H7 (cell line): ENCODE data around the gene PPP3CA. TPM values are rescaled to one million over a fixed set of nuclear protein-coding genes. Genes with fewer than 3 reads are reported as not detected.

Experiments used
- DNase-seq: peaks from one replicate; pipeline ENCODE4 v3.0.0; 2012
- H3K27me3 ChIP-seq: 2 replicates; pipeline ENCODE4 v1.6.0; 2011; ENCODE audit warnings: mild to moderate bottlenecking, low read length; ENCODE audit not compliant: control insufficient read depth, insufficient read depth
- H3K36me3 ChIP-seq: replicated peaks from 2 replicates; pipeline ENCODE4 v1.5.1; 2011; ENCODE audit warnings: low read length; ENCODE audit not compliant: control insufficient read depth, insufficient read depth
- H3K4me3 ChIP-seq: 2 replicates; pipeline ENCODE4 v1.5.1; 2011; ENCODE audit warnings: low read depth, mild to moderate bottlenecking, control low read depth, low read length, moderate library complexity; ENCODE audit not compliant: insufficient read depth
- total RNA-seq: library from RNA; depleted of rRNA; stranded (reverse); fragments of >200 nt; shearing (Covaris generic); gene quantifications from 2 replicates; pipeline ENCODE4 v1.2.3, GENCODE V29; 2014

The PPP3CA gene
- total RNA-seq, 1 experiment from 2014 or later = 31.4 TPM

GRCh38 chr4:101265816-101266172 lies 81.5 kb downstream of the PPP3CA start:
- H3K36me3 ChIP-seq = no peaks in the 10 kb centered on the region
- DNase-seq = no peak
- no peaks in the 10 kb centered on the region for H3K27me3 ChIP-seq
- no peak overlapping the region for H3K4me3 ChIP-seq

GRCh38 chr4:101264993-101265815 lies 82.1 kb downstream of the PPP3CA start:
- H3K27me3 ChIP-seq = no peaks in the 10 kb centered on the region
- H3K4me3 ChIP-seq = no peak overlapping the region
- no peak for DNase-seq
- H3K36me3 ChIP-seq = no peaks in the 10 kb centered on the region

GRCh38 chr4:101264512-101264911 lies 82.8 kb downstream of the PPP3CA start:
- Histone ChIP-seq H3K27me3 (no peaks in the 10 kb centered on the region), H3K36me3 (no peaks in the 10 kb centered on the region), H3K4me3 (no peak overlapping the region)
- no peak for DNase-seq

- no peak for DNase-seq
- Histone ChIP-seq H3K4me3 (no peak overlapping the region), H3K27me3 (no peaks in the 10 kb centered on the region), H3K36me3 (no peaks in the 10 kb centered on the region)
Observed at GRCh38 chr4:101262683-101263082, 84.6 kb downstream of the PPP3CA start.

- Histone ChIP-seq H3K4me3 (no peak overlapping the region), H3K36me3 (no peaks in the 10 kb centered on the region)
- DNase-seq = no peak
Observed at GRCh38 chr4:101259876-101260275, 87.5 kb downstream of the PPP3CA start.

GRCh38 chr4:101258883-101259282 lies 88.4 kb downstream of the PPP3CA start:
- no peaks in the 10 kb centered on the region for H3K36me3 ChIP-seq
- H3K4me3 ChIP-seq = no peak overlapping the region
- no peak for DNase-seq
- no peaks in the 10 kb centered on the region for H3K27me3 ChIP-seq

More at GRCh38 chr4:101259876-101260275, 87.5 kb downstream of the PPP3CA start:
- H3K27me3 ChIP-seq = no peaks in the 10 kb centered on the region

- H3K27me3 ChIP-seq = no peaks in the 10 kb centered on the region
- no peak for DNase-seq
- H3K36me3 ChIP-seq = no peaks in the 10 kb centered on the region
- H3K4me3 ChIP-seq = no peak overlapping the region
Observed at GRCh38 chr4:101256222-101256621, 91.1 kb downstream of the PPP3CA start.

- no peaks in the 10 kb centered on the region for H3K36me3 ChIP-seq
- DNase-seq = no peak
- H3K4me3 ChIP-seq = no peak overlapping the region
- H3K27me3 ChIP-seq = no peaks in the 10 kb centered on the region
Observed at GRCh38 chr4:101254776-101255175, 92.5 kb downstream of the PPP3CA start.

- DNase-seq = no peak
- no peaks in the 10 kb centered on the region for H3K36me3 ChIP-seq
- no peak overlapping the region for H3K4me3 ChIP-seq
- no peaks in the 10 kb centered on the region for H3K27me3 ChIP-seq
Observed at GRCh38 chr4:101253121-101253520, 94.2 kb downstream of the PPP3CA start.

GRCh38 chr4:101252721-101253120 lies 94.6 kb downstream of the PPP3CA start:
- H3K4me3 ChIP-seq = no peak overlapping the region
- no peaks in the 10 kb centered on the region for H3K36me3 ChIP-seq
- no peak for DNase-seq
- H3K27me3 ChIP-seq = no peaks in the 10 kb centered on the region

- no peak for DNase-seq
- Histone ChIP-seq H3K4me3 (no peak overlapping the region), H3K27me3 (no peaks in the 10 kb centered on the region), H3K36me3 (no peaks in the 10 kb centered on the region)
Observed at GRCh38 chr4:101251261-101251660, 96.1 kb downstream of the PPP3CA start.

GRCh38 chr4:101244349-101244748 lies 103.0 kb downstream of the PPP3CA start:
- no peaks in the 10 kb centered on the region for H3K27me3 ChIP-seq
- no peak overlapping the region for H3K4me3 ChIP-seq
- no peaks in the 10 kb centered on the region for H3K36me3 ChIP-seq
- DNase-seq = peak; percentile 6

- no peak overlapping the region for H3K4me3 ChIP-seq
- H3K27me3 ChIP-seq = no peaks in the 10 kb centered on the region
- H3K36me3 ChIP-seq = no peaks in the 10 kb centered on the region
- DNase-seq = no peak
Observed at GRCh38 chr4:101242441-101242840, 104.9 kb downstream of the PPP3CA start.

- Histone ChIP-seq H3K4me3 (no peak overlapping the region), H3K36me3 (no peaks in the 10 kb centered on the region), H3K27me3 (no peaks in the 10 kb centered on the region)
- DNase-seq = no peak
Observed at GRCh38 chr4:101240099-101240498, 107.2 kb downstream of the PPP3CA start.

GRCh38 chr4:101239665-101240064 lies 107.7 kb downstream of the PPP3CA start:
- H3K36me3 ChIP-seq = no peaks in the 10 kb centered on the region
- H3K4me3 ChIP-seq = no peak overlapping the region
- no peak for DNase-seq
- no peaks in the 10 kb centered on the region for H3K27me3 ChIP-seq

- no peak for DNase-seq
Observed at GRCh38 chr4:101238706-101239105, 108.6 kb downstream of the PPP3CA start.

More at GRCh38 chr4:101238706-101239105, 108.6 kb downstream of the PPP3CA start:
- Histone ChIP-seq H3K4me3 (no peak overlapping the region), H3K36me3 (no peaks in the 10 kb centered on the region), H3K27me3 (no peaks in the 10 kb centered on the region)
